ENCODE data around the gene TSGA10IP.

- TF ChIP-seq ATF3 (CRISPR knock-in tag; conservative IDR thresholded peaks at IDR 0.05) (no peak), ESRRA (CRISPR knock-in tag; IDR thresholded peaks at IDR 0.05; ENCODE audit: borderline replicate concordance) (no peak), CTCF (IDR thresholded peaks at IDR 0.05) (no peak), ZNF232 (CRISPR knock-in tag; IDR thresholded peaks at IDR 0.05) (no peak), USF1 (CRISPR knock-in tag; IDR thresholded peaks at IDR 0.05) (no peak), HMGXB4 (CRISPR knock-in tag; IDR thresholded peaks at IDR 0.05) (no peak), ZNF416 (CRISPR knock-in tag; IDR thresholded peaks at IDR 0.05) (no peak), E2F4 (CRISPR knock-in tag; IDR thresholded peaks at IDR 0.05; ENCODE audit: borderline replicate concordance, low read depth) (no peak), FOXK1 (CRISPR knock-in tag; IDR thresholded peaks at IDR 0.05) (no peak), CREM (CRISPR knock-in tag; IDR thresholded peaks at IDR 0.05) (no peak), HMGA2 (CRISPR knock-in tag; IDR thresholded peaks at IDR 0.05) (no peak), FOXP1 (CRISPR knock-in tag; IDR thresholded peaks at IDR 0.05; ENCODE audit: borderline replicate concordance) (no peak)
- TF ChIP-seq, protein P1, sequence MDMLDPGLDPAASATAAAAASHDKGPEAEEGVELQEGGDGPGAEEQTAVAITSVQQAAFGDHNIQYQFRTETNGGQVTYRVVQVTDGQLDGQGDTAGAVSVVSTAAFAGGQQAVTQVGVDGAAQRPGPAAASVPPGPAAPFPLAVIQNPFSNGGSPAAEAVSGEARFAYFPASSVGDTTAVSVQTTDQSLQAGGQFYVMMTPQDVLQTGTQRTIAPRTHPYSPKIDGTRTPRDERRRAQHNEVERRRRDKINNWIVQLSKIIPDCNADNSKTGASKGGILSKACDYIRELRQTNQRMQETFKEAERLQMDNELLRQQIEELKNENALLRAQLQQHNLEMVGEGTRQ (CRISPR knock-in tag; IDR thresholded peaks at IDR 0.05), result no peak
- TF ChIP-seq, protein P2, sequence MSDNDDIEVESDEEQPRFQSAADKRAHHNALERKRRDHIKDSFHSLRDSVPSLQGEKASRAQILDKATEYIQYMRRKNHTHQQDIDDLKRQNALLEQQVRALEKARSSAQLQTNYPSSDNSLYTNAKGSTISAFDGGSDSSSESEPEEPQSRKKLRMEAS (CRISPR knock-in tag; IDR thresholded peaks at IDR 0.05), result no peak
These were observed 17.3 kb upstream of the TSGA10IP start for GRCh38 chr11:65927904-65928397.
